ENCODE results near the gene SND1.

The SND1 gene

GRCh38 chr7:128076196-128076795 lies 424.3 kb downstream of the SND1 start:
- H3K27ac ChIP-seq (ENCODE audit: low read depth, low read length) = no peak overlapping the region
- H3K9me3 ChIP-seq (ENCODE audit: control insufficient read depth in 5 of 5, low read length in 5 of 5) = no peaks in the 10 kb centered on the region
- H3K36me3 ChIP-seq (ENCODE audit: control insufficient read depth in 5 of 5, insufficient read depth in 5 of 5, low read length in 5 of 5) = peaks cover 0 to 66% (median 34%) of the 10 kb centered on the region in 5 donors
- H3K4me1 ChIP-seq (ENCODE audit: control insufficient read depth in 5 of 5, insufficient read depth in 5 of 5, low read length in 5 of 5) = peaks cover 0 to 14% (median 8%) of the 10 kb centered on the region in 5 donors
- H3K27me3 ChIP-seq (ENCODE audit: control insufficient read depth in 5 of 5, insufficient read depth in 4 of 5, low read length in 5 of 5) = no peaks in the 10 kb centered on the region
- no peak overlapping the region for H3K4me3 ChIP-seq (ENCODE audit: low read depth in 1 of 5, low read length in 5 of 5)
- no peak overlapping the region for H3K9ac ChIP-seq (ENCODE audit: low read length in 5 of 5)

- Histone ChIP-seq H3K27ac (ENCODE audit: low read depth, low read length) (no peak overlapping the region), H3K36me3 (ENCODE audit: control insufficient read depth in 5 of 5, insufficient read depth in 5 of 5, low read length in 5 of 5) (peaks cover 0 to 67% (median 37%) of the 10 kb centered on the region in 5 donors)
Measured at GRCh38 chr7:128076796-128077271, 424.8 kb downstream of the SND1 start.

GRCh38 chr7:128078309-128078708 lies 426.3 kb downstream of the SND1 start:
- peaks cover 0 to 14% (median 8%) of the 10 kb centered on the region in 5 donors for H3K4me1 ChIP-seq (ENCODE audit: control insufficient read depth in 5 of 5, insufficient read depth in 5 of 5, low read length in 5 of 5)
- H3K9me3 ChIP-seq (ENCODE audit: control insufficient read depth in 5 of 5, low read length in 5 of 5) = no peaks in the 10 kb centered on the region
- no peak overlapping the region for H3K4me3 ChIP-seq (ENCODE audit: low read depth in 1 of 5, low read length in 5 of 5)
- no peak overlapping the region for H3K9ac ChIP-seq (ENCODE audit: low read length in 5 of 5)
- H3K27ac ChIP-seq (ENCODE audit: low read depth, low read length) = no peak overlapping the region
- H3K27me3 ChIP-seq (ENCODE audit: control insufficient read depth in 5 of 5, insufficient read depth in 4 of 5, low read length in 5 of 5) = no peaks in the 10 kb centered on the region
- H3K36me3 ChIP-seq (ENCODE audit: control insufficient read depth in 5 of 5, insufficient read depth in 5 of 5, low read length in 5 of 5) = peaks cover 0 to 81% (median 40%) of the 10 kb centered on the region in 5 donors

More at GRCh38 chr7:128076796-128077271, 424.8 kb downstream of the SND1 start:
- peaks cover 0 to 14% (median 8%) of the 10 kb centered on the region in 5 donors for H3K4me1 ChIP-seq (ENCODE audit: control insufficient read depth in 5 of 5, insufficient read depth in 5 of 5, low read length in 5 of 5)
- H3K9me3 ChIP-seq (ENCODE audit: control insufficient read depth in 5 of 5, low read length in 5 of 5) = no peaks in the 10 kb centered on the region
- no peak overlapping the region for H3K4me3 ChIP-seq (ENCODE audit: low read depth in 1 of 5, low read length in 5 of 5)
- no peaks in the 10 kb centered on the region for H3K27me3 ChIP-seq (ENCODE audit: control insufficient read depth in 5 of 5, insufficient read depth in 4 of 5, low read length in 5 of 5)
- H3K9ac ChIP-seq (ENCODE audit: low read length in 5 of 5) = no peak overlapping the region

GRCh38 chr7:128080169-128080568 lies 428.2 kb downstream of the SND1 start:
- no peaks in the 10 kb centered on the region for H3K9me3 ChIP-seq (ENCODE audit: control insufficient read depth in 5 of 5, low read length in 5 of 5)
- no peak overlapping the region for H3K9ac ChIP-seq (ENCODE audit: low read length in 5 of 5)
- no peaks in the 10 kb centered on the region for H3K27me3 ChIP-seq (ENCODE audit: control insufficient read depth in 5 of 5, insufficient read depth in 4 of 5, low read length in 5 of 5)
- peaks cover 0 to 84% (median 45%) of the 10 kb centered on the region in 5 donors for H3K36me3 ChIP-seq (ENCODE audit: control insufficient read depth in 5 of 5, insufficient read depth in 5 of 5, low read length in 5 of 5)
- peaks cover 0 to 11% (median 6%) of the 10 kb centered on the region in 5 donors for H3K4me1 ChIP-seq (ENCODE audit: control insufficient read depth in 5 of 5, insufficient read depth in 5 of 5, low read length in 5 of 5)
- no peak overlapping the region for H3K4me3 ChIP-seq (ENCODE audit: low read depth in 1 of 5, low read length in 5 of 5)
- no peak overlapping the region for H3K27ac ChIP-seq (ENCODE audit: low read depth, low read length)

GRCh38 chr7:128081351-128081750 lies 429.4 kb downstream of the SND1 start:
- no peak overlapping the region for H3K4me3 ChIP-seq (ENCODE audit: low read depth in 1 of 5, low read length in 5 of 5)
- peaks cover 0 to 87% (median 56%) of the 10 kb centered on the region in 5 donors for H3K36me3 ChIP-seq (ENCODE audit: control insufficient read depth in 5 of 5, insufficient read depth in 5 of 5, low read length in 5 of 5)
- H3K27ac ChIP-seq (ENCODE audit: low read depth, low read length) = no peak overlapping the region
- H3K9me3 ChIP-seq (ENCODE audit: control insufficient read depth in 5 of 5, low read length in 5 of 5) = no peaks in the 10 kb centered on the region
- no peak overlapping the region for H3K9ac ChIP-seq (ENCODE audit: low read length in 5 of 5)
- no peaks in the 10 kb centered on the region for H3K27me3 ChIP-seq (ENCODE audit: control insufficient read depth in 5 of 5, insufficient read depth in 4 of 5, low read length in 5 of 5)
- H3K4me1 ChIP-seq (ENCODE audit: control insufficient read depth in 5 of 5, insufficient read depth in 5 of 5, low read length in 5 of 5) = peaks cover 0 to 8% (median 6%) of the 10 kb centered on the region in 5 donors

- H3K9ac ChIP-seq (ENCODE audit: low read length in 5 of 5) = no peak overlapping the region
- peaks cover 0 to 90% (median 60%) of the 10 kb centered on the region in 5 donors for H3K36me3 ChIP-seq (ENCODE audit: control insufficient read depth in 5 of 5, insufficient read depth in 5 of 5, low read length in 5 of 5)
- no peaks in the 10 kb centered on the region for H3K9me3 ChIP-seq (ENCODE audit: control insufficient read depth in 5 of 5, low read length in 5 of 5)
- no peaks in the 10 kb centered on the region for H3K27me3 ChIP-seq (ENCODE audit: control insufficient read depth in 5 of 5, insufficient read depth in 4 of 5, low read length in 5 of 5)
- H3K4me1 ChIP-seq (ENCODE audit: control insufficient read depth in 5 of 5, insufficient read depth in 5 of 5, low read length in 5 of 5) = peaks cover 0 to 7% (median 4%) of the 10 kb centered on the region in 5 donors
- no peak overlapping the region for H3K4me3 ChIP-seq (ENCODE audit: low read depth in 1 of 5, low read length in 5 of 5)
- H3K27ac ChIP-seq (ENCODE audit: low read depth, low read length) = no peak overlapping the region
Measured at GRCh38 chr7:128081808-128082207, 429.8 kb downstream of the SND1 start.

GRCh38 chr7:128082431-128082830 lies 430.4 kb downstream of the SND1 start:
- Histone ChIP-seq H3K4me1 (ENCODE audit: control insufficient read depth in 5 of 5, insufficient read depth in 5 of 5, low read length in 5 of 5) (peaks cover 0 to under 1% (median 0%) of the 10 kb centered on the region in 5 donors), H3K27me3 (ENCODE audit: control insufficient read depth in 5 of 5, insufficient read depth in 4 of 5, low read length in 5 of 5) (no peaks in the 10 kb centered on the region), H3K36me3 (ENCODE audit: control insufficient read depth in 5 of 5, insufficient read depth in 5 of 5, low read length in 5 of 5) (peaks cover 0 to 92% (median 66%) of the 10 kb centered on the region in 5 donors), H3K9ac (ENCODE audit: low read length in 5 of 5) (no peak overlapping the region), H3K27ac (ENCODE audit: low read depth, low read length) (no peak overlapping the region), H3K9me3 (ENCODE audit: control insufficient read depth in 5 of 5, low read length in 5 of 5) (no peaks in the 10 kb centered on the region), H3K4me3 (ENCODE audit: low read depth in 1 of 5, low read length in 5 of 5) (no peak overlapping the region)

GRCh38 chr7:128084896-128085608 lies 433.1 kb downstream of the SND1 start:
- H3K9me3 ChIP-seq (ENCODE audit: control insufficient read depth in 5 of 5, low read length in 5 of 5) = no peaks in the 10 kb centered on the region
- no peak overlapping the region for H3K4me3 ChIP-seq (ENCODE audit: low read depth in 1 of 5, low read length in 5 of 5)
- H3K36me3 ChIP-seq (ENCODE audit: control insufficient read depth in 5 of 5, insufficient read depth in 5 of 5, low read length in 5 of 5) = peaks cover 0 to 88% (median 64%) of the 10 kb centered on the region in 5 donors
- no peak overlapping the region for H3K9ac ChIP-seq (ENCODE audit: low read length in 5 of 5)
- no peak overlapping the region for H3K27ac ChIP-seq (ENCODE audit: low read depth, low read length)
- peaks cover 0 to 7% (median 0%) of the 10 kb centered on the region in 5 donors for H3K4me1 ChIP-seq (ENCODE audit: control insufficient read depth in 5 of 5, insufficient read depth in 5 of 5, low read length in 5 of 5)
- no peaks in the 10 kb centered on the region for H3K27me3 ChIP-seq (ENCODE audit: control insufficient read depth in 5 of 5, insufficient read depth in 4 of 5, low read length in 5 of 5)

- Histone ChIP-seq H3K4me3 (ENCODE audit: low read depth in 1 of 5, low read length in 5 of 5) (no peak overlapping the region), H3K36me3 (ENCODE audit: control insufficient read depth in 5 of 5, insufficient read depth in 5 of 5, low read length in 5 of 5) (peaks cover 0 to 92% (median 84%) of the 10 kb centered on the region in 5 donors), H3K4me1 (ENCODE audit: control insufficient read depth in 5 of 5, insufficient read depth in 5 of 5, low read length in 5 of 5) (peaks cover 0 to 7% (median 0%) of the 10 kb centered on the region in 5 donors), H3K9me3 (ENCODE audit: control insufficient read depth in 5 of 5, low read length in 5 of 5) (no peaks in the 10 kb centered on the region), H3K27ac (ENCODE audit: low read depth, low read length) (no peak overlapping the region), H3K27me3 (ENCODE audit: control insufficient read depth in 5 of 5, insufficient read depth in 4 of 5, low read length in 5 of 5) (no peaks in the 10 kb centered on the region), H3K9ac (ENCODE audit: low read length in 5 of 5) (no peak overlapping the region)
Measured at GRCh38 chr7:128090492-128090891, 438.5 kb downstream of the SND1 start.

GRCh38 chr7:128091106-128091505 lies 439.1 kb downstream of the SND1 start:
- Histone ChIP-seq H3K9me3 (ENCODE audit: control insufficient read depth in 5 of 5, low read length in 5 of 5) (no peaks in the 10 kb centered on the region), H3K4me1 (ENCODE audit: control insufficient read depth in 5 of 5, insufficient read depth in 5 of 5, low read length in 5 of 5) (peaks cover 0 to 7% (median 0%) of the 10 kb centered on the region in 5 donors), H3K27me3 (ENCODE audit: control insufficient read depth in 5 of 5, insufficient read depth in 4 of 5, low read length in 5 of 5) (no peaks in the 10 kb centered on the region), H3K9ac (ENCODE audit: low read length in 5 of 5) (no peak overlapping the region), H3K4me3 (ENCODE audit: low read depth in 1 of 5, low read length in 5 of 5) (no peak overlapping the region), H3K36me3 (ENCODE audit: control insufficient read depth in 5 of 5, insufficient read depth in 5 of 5, low read length in 5 of 5) (peaks cover 0 to 92% (median 81%) of the 10 kb centered on the region in 5 donors), H3K27ac (ENCODE audit: low read depth, low read length) (no peak overlapping the region)
